Keratinocyte (primary cell): ENCODE results near the gene NAP1L2. TPM values are rescaled to one million over a fixed set of nuclear protein-coding genes. Genes with fewer than 3 reads are reported as not detected.
"Not testable (repeated sequence)": the region's sequence is repeated elsewhere in the genome, so short reads cannot be mapped to it uniquely, and the experiment has no call there.

Source experiments
- DNase-seq: peaks from one replicate; pipeline ENCODE4 v3.0.0-alpha.2; 2011; ENCODE audit warnings: low read depth, missing footprints, low spot score
- FAIRE-seq: peaks from 2 replicates; lab custom pipeline; 2011; peaks lifted over from hg19 to GRCh38; lab: Jason Lieb, UNC
- H2AFZ ChIP-seq: 2 replicates; pipeline ENCODE4 v1.6.0; 2012; ENCODE audit warnings: low read length, control low read depth, inconsistent platforms; ENCODE audit not compliant: control insufficient read depth
- H3K27ac ChIP-seq: 2 replicates; pipeline ENCODE4 v1.5.1; 2011; ENCODE audit warnings: low read length; ENCODE audit not compliant: control insufficient read depth, insufficient read depth
- H3K27me3 ChIP-seq: 3 replicates; pipeline ENCODE4 v1.6.0; 2011; ENCODE audit warnings: low read length; ENCODE audit not compliant: control insufficient read depth, insufficient read depth; ENCODE audit errors: extremely low read depth
- H3K36me3 ChIP-seq, 2 experiments: 2 replicates in 1 of 2; 3 replicates in 1 of 2; pipeline ENCODE4 v1.5.1; 2011; ENCODE audit warnings: low read length in 2 of 2, mild to moderate bottlenecking in 1 of 2; ENCODE audit not compliant: control insufficient read depth in 2 of 2, insufficient read depth in 2 of 2; ENCODE audit errors: extremely low read depth in 1 of 2
- H3K4me1 ChIP-seq: 3 replicates; pipeline ENCODE4 v1.5.1; 2011; ENCODE audit warnings: low read length; ENCODE audit not compliant: control insufficient read depth, insufficient read depth; ENCODE audit errors: extremely low read depth
- H3K4me2 ChIP-seq: 3 replicates; pipeline ENCODE4 v1.6.0; 2011; ENCODE audit warnings: low read depth, low read length; ENCODE audit not compliant: control insufficient read depth, insufficient read depth; ENCODE audit errors: extremely low read depth
- H3K4me3 ChIP-seq, 3 experiments: fragments of 200-600 bp in 1 of 3; sonication (generic) in 1 of 3; 2 replicates in 2 of 3; 3 replicates in 1 of 3; pipeline ENCODE4 v1.5.1; 2011 to 2016; ENCODE audit warnings: low read length in 3 of 3, mild to moderate bottlenecking in 3 of 3, control low read depth in 2 of 3, inconsistent platforms in 1 of 3, low read depth in 1 of 3, mixed read lengths in 1 of 3, mixed run types in 1 of 3, moderate library complexity in 1 of 3; ENCODE audit not compliant: control insufficient read depth in 2 of 3, insufficient read depth in 2 of 3; ENCODE audit errors: extremely low read depth in 1 of 3
- H3K79me2 ChIP-seq: 2 replicates; pipeline ENCODE4 v1.6.0; 2012; ENCODE audit warnings: low read length; ENCODE audit not compliant: control insufficient read depth, insufficient read depth
- H3K9ac ChIP-seq: 3 replicates; pipeline ENCODE4 v1.6.0; 2011; ENCODE audit warnings: low read length; ENCODE audit not compliant: control insufficient read depth, insufficient read depth; ENCODE audit errors: extremely low read depth
- H3K9me1 ChIP-seq: 3 replicates; pipeline ENCODE4 v1.6.0; 2011; ENCODE audit warnings: low read length; ENCODE audit not compliant: control insufficient read depth, insufficient read depth; ENCODE audit errors: extremely low read depth
- H3K9me3 ChIP-seq: 2 replicates; pipeline ENCODE4 v1.5.1; 2012; ENCODE audit warnings: low read depth, low read length; ENCODE audit not compliant: control insufficient read depth
- H4K20me1 ChIP-seq: 3 replicates; pipeline ENCODE4 v1.6.0; 2011; ENCODE audit warnings: low read length; ENCODE audit not compliant: control insufficient read depth, insufficient read depth; ENCODE audit errors: extremely low read depth
- CTCF ChIP-seq, 3 experiments: IDR thresholded peaks in 1 of 3; conservative IDR thresholded peaks in 1 of 3; optimal IDR thresholded peaks in 1 of 3; 2 replicates in 2 of 3; 3 replicates in 1 of 3; pipeline versions ENCODE3 to v1.5.1; 2011; ENCODE audit warnings: low read length in 3 of 3, mild to moderate bottlenecking in 3 of 3, moderate library complexity in 2 of 3, control low read depth in 1 of 3, inconsistent platforms in 1 of 3; ENCODE audit not compliant: insufficient read depth in 2 of 3; ENCODE audit errors: extremely low read depth in 1 of 3
- EZH2 ChIP-seq: IDR thresholded peaks from one replicate; pipeline ENCODE4 v1.6.1; 2012; ENCODE audit warnings: inconsistent platforms, mild to moderate bottlenecking, low read length, moderate library complexity
- dilution Hi-C: fragments of 300-500 bp; cut with MboI; formaldehyde crosslinking; loops from one replicate; pipeline ENCODE4 v1.7.0; 2020; ENCODE audit warnings: low sequenced_read_pairs; ENCODE audit not compliant: extremely low pct_ligation_motif_present
- polyA plus RNA-seq, 5 experiments: library from polyadenylated mRNA; depleted of rRNA in 3 of 5; stranded (reverse) in 3 of 5; stranded (forward) in 1 of 5; unstranded in 1 of 5; fragments of >200 nt; gene quantifications; 1 replicate in 1 of 5; 2 replicates in 3 of 5; 3 replicates in 1 of 5; pipeline versions ENCODE4 v1.2.1 to v1.2.3, GENCODE V29; 2011 to 2012; ENCODE audit warnings: missing spikeins in 2 of 5, low read depth in 1 of 5, low replicate concordance in 1 of 5

The NAP1L2 gene
- polyA plus RNA-seq, 1 donor (not counting 4 experiments of a cell fraction or from before 2014, with no cell fraction given), result 4.0 TPM

- Histone ChIP-seq H3K9me3 (no peaks in the 10 kb centered on the region), H3K4me1 (no peaks in the 10 kb centered on the region), H3K36me3 (no peaks in the 10 kb centered on the region), H3K4me3 (no peak overlapping the region), H3K9ac (no peak overlapping the region), H3K27me3 (no peaks in the 10 kb centered on the region), H3K9me1 (no peaks in the 10 kb centered on the region), H2AFZ (no peak overlapping the region), H3K4me2 (no peak overlapping the region), H4K20me1 (no peaks in the 10 kb centered on the region), H3K79me2 (no peaks in the 10 kb centered on the region), H3K27ac (no peak overlapping the region)
- no peak for FAIRE-seq
- no peak for TF ChIP-seq EZH2
- no peak for TF ChIP-seq CTCF (optimal IDR thresholded peaks at IDR 0.05 in 1 of 3, IDR thresholded peaks at IDR 0.05 in 1 of 3, conservative IDR thresholded peaks at IDR 0.05 in 1 of 3; ENCODE audit: extremely low read depth in 1 of 3, insufficient read depth in 2 of 3, low read length in 3 of 3)
- no peak for DNase-seq
- dilution Hi-C loops, result no loop called here
These were observed 8.3 kb downstream of the NAP1L2 start for GRCh38 chrX:73206366-73206765.

GRCh38 chrX:73182502-73183114 lies 32.0 kb downstream of the NAP1L2 start:
- DNase-seq (no peak), FAIRE-seq (no peak)
- no peak overlapping the region for H3K9ac ChIP-seq
- no peaks in the 10 kb centered on the region for H3K27me3 ChIP-seq
- no peaks in the 10 kb centered on the region for H3K4me1 ChIP-seq
- no peak overlapping the region for H3K27ac ChIP-seq
- no peak overlapping the region for H3K4me3 ChIP-seq
- H4K20me1 ChIP-seq, result no peaks in the 10 kb centered on the region
- H2AFZ ChIP-seq, result no peak overlapping the region
- dilution Hi-C loops, result no loop called here
- H3K4me2 ChIP-seq, result no peak overlapping the region
- H3K36me3 ChIP-seq, result no peaks in the 10 kb centered on the region
- H3K9me1 ChIP-seq, result no peaks in the 10 kb centered on the region
- TF ChIP-seq CTCF (optimal IDR thresholded peaks at IDR 0.05 in 1 of 3, IDR thresholded peaks at IDR 0.05 in 1 of 3, conservative IDR thresholded peaks at IDR 0.05 in 1 of 3; ENCODE audit: extremely low read depth in 1 of 3, insufficient read depth in 2 of 3, low read length in 3 of 3) (no peak), EZH2 (no peak)
- H3K79me2 ChIP-seq, result no peaks in the 10 kb centered on the region
- no peaks in the 10 kb centered on the region for H3K9me3 ChIP-seq

GRCh38 chrX:73168945-73169344 lies 45.7 kb downstream of the NAP1L2 start:
- H3K27me3 ChIP-seq, FAIRE-seq, dilution Hi-C loops: not testable (repeated sequence)

More at GRCh38 chrX:73168945-73169344, 45.7 kb downstream of the NAP1L2 start:
- H2AFZ ChIP-seq, H3K4me2 ChIP-seq, H3K79me2 ChIP-seq, H3K9ac ChIP-seq, H4K20me1 ChIP-seq, DNase-seq, H3K27ac ChIP-seq, H3K4me3 ChIP-seq, H3K9me1 ChIP-seq, H3K4me1 ChIP-seq, H3K9me3 ChIP-seq, H3K36me3 ChIP-seq: not testable (repeated sequence)
